GM19438 (cell line): ENCODE measurements around the gene RNF225.
"Not testable (repeated sequence)": the region's sequence is repeated elsewhere in the genome, so short reads cannot be mapped to it uniquely, and the experiment has no call there.

ENCODE experiments used
- ATAC-seq: cut with Tn5 transposase; IDR thresholded peaks from one replicate; pipeline ENCODE4 v1.9.1; 2021; ENCODE audit warnings: low read depth; ENCODE audit not compliant: unreplicated experiment

The RNF225 gene

GRCh38 chr19:58386576-58387337, 8.7 kb upstream of the RNF225 start, which contains the start of gene RPS5:
Gene RPS5, plus strand, starts transcription at chr19:58387269. Its CDS starts 869 bp downstream, at chr19:58388138.
- ATAC-seq: peak; percentile 87

DNA sequence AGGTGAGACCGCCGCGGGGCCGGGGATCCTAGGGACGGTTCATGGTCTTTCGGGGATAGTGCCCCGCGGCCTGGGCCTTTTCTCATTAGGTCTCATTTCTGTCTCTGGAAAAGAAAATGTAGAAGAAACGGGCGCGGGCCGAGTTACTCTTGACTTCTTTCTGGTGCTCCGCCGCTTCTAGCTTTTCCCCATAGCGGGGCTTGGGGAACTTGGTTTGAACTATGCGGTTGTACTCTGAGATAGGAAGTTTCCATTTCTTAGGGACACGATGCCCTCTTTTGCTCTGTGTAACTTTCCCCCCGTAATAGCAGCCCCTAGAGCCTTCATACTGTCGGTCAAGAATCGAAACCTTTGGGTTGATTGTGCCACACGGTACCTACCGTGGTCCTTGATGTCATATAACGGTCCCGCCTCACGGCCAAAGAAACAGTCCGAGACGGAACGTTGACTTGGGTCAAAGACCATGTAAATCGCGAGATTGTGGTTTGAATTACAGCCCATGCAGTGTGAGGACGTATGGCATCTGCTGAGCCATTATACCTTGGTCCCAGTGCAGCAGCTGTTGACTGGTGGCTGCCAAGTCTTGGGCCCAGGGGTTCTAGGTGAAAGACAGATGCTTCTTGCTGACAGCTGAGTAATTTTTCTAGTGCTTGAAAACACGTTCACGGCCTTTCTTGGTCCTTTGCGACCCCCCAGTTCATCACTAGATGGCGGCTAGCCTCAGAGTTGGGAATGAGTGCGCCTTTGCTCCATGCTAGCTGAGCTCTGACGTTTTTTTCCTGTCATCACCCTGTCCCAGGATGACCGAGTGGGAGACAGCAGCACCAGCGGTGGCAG, 7.9 kb upstream of the RNF225 start:
- no peak for ATAC-seq

DNA sequence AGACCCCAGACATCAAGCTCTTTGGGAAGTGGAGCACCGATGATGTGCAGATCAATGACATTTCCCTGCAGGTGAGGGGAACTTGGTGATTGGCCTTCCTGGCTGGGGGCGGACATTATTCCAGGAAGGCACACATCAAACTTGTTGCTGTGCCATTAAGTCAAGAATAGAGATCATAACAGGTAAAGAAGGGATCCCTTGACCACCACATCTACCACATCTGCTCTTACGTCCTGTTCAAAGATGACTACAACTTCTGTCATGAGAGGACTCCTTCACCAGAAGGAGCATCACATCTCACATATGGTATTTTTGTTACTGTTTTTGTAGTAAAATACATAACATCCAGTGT, 7.3 kb upstream of the RNF225 start:
- ATAC-seq: no peak

- ATAC-seq: no peak
Measured at GRCh38 chr19:58392945-58393724, 2.3 kb upstream of the RNF225 start.

DNA sequence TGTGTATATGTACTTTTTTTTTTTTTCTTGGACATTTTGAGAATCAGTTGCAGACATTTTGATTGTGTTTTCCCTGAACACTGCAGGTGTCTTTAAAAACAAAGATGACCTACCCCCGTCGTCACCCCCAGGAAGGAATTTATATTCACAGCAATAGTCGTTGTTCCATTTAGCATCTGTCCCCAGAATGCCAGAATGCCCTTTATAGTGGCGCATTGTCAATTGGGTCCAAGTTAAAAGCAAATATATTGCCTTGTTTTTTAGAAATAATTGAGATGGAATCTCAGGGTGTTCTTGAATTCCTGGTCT, 1.8 kb upstream of the RNF225 start:
- ATAC-seq: no peak

DNA sequence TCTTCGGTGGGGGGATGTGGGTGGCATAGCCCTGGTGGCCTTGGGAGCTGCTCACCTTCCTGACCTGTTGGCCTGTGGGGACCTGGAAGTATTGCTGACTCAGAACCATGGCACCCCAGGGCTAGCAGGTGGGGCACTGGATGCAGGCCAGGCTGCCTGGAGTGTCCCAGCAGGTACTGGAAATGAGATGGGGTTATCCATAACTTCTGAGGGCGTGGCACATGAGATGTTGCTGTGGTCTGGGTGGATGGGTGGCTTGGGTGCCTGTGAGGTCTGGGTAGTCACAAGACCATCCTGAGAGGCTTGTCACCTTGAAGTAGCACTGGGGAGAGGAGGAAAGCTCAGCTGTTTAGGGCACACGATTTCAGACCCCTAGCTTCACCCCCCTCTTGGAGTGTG, 636 bp upstream of the RNF225 start:
- no peak for ATAC-seq

- ATAC-seq: no peak
Measured at GRCh38 chr19:58395979-58396627, 647 bp downstream of the RNF225 start.

- ATAC-seq: no peak
Measured at GRCh38 chr19:58396691-58397532, 1.5 kb downstream of the RNF225 start.

DNA sequence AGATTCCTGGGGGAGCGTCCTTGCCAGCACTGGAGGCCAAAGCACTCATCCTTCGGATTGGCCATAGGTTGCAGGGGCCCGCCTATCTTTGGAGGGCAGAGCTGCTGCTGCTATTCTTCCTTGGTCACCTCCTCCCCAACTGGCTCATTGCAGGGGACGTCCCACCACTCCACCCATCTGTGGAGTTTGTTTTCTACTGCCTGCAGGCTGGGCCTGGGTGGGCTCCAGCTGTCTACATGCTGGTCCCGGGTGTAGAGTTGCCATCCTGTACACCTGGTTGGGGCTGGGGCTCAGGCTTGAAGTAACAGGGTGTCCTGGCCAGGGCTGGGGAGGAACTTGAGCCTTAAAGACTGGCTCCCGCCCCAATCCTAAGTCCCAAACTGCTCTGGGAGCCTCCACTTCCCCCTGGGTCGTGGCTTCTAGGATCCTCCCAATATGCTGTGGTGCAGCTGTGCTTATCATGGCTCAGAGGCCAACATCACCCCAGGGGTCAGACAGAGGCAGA, 2.1 kb downstream of the RNF225 start:
- no peak for ATAC-seq

DNA sequence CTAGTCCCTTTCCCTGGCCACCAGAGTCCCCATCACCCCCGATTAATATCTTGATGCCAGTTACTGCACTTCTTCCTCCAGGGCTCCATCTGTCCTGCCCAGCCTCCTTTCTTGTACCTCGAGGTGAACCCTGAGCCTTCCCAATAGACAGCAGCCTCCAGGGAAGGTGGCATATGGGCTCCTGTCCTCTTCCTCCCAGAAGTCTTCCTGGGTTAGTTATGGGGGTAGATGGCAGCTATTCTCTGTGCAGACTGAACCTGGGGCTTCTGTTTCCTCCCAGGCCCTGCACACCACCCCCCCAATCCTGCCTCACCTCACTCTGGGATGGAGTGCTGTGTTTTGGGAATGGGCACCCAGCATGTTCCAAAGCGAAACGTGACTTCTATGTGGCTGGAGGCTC, 2.6 kb downstream of the RNF225 start:
- no peak for ATAC-seq

GRCh38 chr19:58398545-58398944, 3.1 kb downstream of the RNF225 start:
- ATAC-seq: no peak

- no peak for ATAC-seq
Measured at GRCh38 chr19:58399903-58400302, 4.4 kb downstream of the RNF225 start.

DNA sequence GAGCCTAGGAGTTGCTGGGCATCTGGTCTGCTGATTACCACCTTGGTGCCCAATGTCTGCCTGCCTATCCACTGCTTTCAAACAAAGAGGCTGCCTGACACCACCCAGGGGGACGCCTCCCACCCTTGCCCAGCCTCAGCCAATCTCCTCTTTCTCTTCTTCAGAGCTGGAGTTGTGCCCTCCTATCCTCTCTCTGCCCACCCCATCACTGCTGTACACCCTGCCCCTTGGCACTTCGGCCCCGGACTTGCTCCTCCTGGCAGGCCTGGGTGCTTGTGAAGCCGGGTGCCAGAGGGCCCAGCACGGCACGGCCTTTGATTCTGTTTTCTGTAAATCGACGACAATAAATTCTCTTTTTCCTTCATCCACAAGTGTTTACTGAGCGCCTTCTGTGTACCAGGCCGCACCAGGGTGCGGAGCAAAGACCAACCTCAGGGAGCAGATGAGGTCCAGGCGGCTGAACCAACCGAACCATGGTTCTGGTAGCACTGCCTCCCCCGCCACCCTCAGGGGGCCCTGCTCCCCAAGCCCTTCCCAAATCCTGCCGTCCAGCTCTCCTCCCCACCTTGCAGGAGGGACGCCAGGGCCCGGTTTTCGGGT, 5.0 kb downstream of the RNF225 start:
- ATAC-seq: no peak

GRCh38 chr19:58400916-58401839, 5.7 kb downstream of the RNF225 start:
- peak; percentile 98 for ATAC-seq

DNA sequence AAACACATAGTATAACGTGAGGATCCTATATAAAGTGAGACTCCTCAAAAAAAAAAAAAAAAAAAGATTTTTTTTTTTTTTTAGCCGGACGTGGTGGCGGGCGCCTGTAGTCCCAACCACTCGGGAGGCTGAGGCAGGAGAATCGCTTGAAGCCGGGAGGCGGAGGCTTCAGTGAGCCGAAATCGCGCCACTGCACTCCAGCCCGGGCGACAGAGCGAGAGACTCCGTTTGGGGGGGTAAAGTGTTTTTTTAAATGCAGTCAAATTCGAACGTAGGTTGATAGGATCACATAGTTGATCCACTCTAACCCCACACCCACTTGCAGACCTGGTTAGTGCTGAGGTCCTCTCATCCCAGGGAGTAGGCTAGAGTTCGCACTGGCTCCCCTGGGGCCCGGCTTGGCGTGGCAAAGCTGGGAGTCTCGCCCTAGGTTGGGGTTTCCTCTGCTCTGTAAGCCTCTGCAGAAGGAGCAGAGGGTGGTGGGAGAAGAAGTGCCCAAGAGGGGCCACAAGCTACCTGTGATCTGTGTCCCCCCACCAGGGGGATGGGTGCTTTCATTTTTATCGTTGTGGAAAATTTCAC, 6.5 kb downstream of the RNF225 start:
- ATAC-seq: no peak

- not testable (repeated sequence) for ATAC-seq
Measured at GRCh38 chr19:58403920-58404478, 8.5 kb downstream of the RNF225 start.

DNA sequence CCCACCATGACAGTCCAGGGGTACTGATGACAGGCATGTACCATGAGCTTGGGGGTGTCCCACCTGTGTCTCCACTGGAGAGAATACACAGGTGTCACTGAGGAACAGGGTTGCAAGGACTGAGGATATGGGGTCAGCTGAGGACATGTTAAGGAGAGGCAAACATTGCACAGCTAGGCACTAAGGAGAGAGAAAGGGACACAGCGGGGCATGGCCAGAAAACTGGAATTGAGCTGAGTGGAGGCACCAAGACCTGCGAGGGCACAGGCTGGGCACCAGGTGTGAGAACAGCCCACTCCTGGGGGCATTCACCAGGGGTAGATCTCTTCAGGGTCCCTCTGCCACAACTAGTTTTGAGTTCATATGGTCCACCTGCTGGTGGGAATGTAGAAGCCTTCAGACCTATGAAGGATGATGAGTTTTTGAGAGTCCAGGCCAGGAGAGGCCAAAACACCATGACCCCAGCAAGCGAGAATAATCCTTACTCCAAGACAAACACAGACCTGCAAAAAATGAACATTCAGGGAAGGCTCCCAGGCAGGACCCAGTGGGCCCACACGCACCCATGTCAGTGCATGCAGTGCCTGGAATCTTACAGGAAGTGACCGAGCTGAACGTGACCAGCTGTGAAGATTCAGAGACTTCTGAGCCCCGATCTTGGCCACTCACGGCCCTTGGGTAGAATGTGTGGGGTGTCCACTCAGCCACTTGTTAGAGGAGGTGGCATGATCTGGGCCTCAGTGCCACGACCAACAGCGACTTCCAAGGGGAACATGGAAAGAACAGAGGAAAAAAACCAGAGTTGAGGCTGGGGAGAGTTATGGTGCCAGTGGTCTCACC, 11.6 kb downstream of the RNF225 start:
- ATAC-seq: no peak
